Lower leg skin (tissue), 4 donors: ENCODE results near the gene IL10RA. TPM values are rescaled to one million over a fixed set of nuclear protein-coding genes. Genes with fewer than 3 reads are reported as not detected.
A peak's percentile ranks its signal among the peaks of the same experiment; 100 is the strongest.

Experiments used
- DNase-seq, 2 donors: peaks; one replicate each; pipeline ENCODE4 v3.0.0-alpha.2; 2019; ENCODE audit warnings: low spot score in 2 of 2
- H3K4me3 ChIP-seq: fragments of 200-600 bp; sonication (generic); 2 replicates; pipeline ENCODE4 v1.5.1; 2017; ENCODE audit warnings: mild to moderate bottlenecking, low read depth; ENCODE audit not compliant: poor library complexity, severe bottlenecking
- POLR2A ChIP-seq, 2 donors: fragments of 450-650 bp; IDR thresholded peaks; one replicate each; pipeline ENCODE4 v1.6.1; 2016 to 2017; ENCODE audit warnings: antibody characterized with exemption in 2 of 2, mild to moderate bottlenecking in 1 of 2, moderate library complexity in 1 of 2
- WGBS, 2 donors: methylation state at CpG; one replicate each; pipeline ENCODE4 v1.1.5; 2018; 5-methylcytosine and 5-hydroxymethylcytosine counted together
- intact Hi-C: fragments of 100-400 bp; cut with DNase I; formaldehyde crosslinking; loops from one replicate; pipeline ENCODE4 v1.15.0; 2023; ENCODE audit warnings: low total_unique reads
- total RNA-seq, 4 donors: library from RNA; depleted of rRNA; stranded (reverse); fragments of >200 nt; gene quantifications; one replicate each; pipeline ENCODE4 v1.1.0, GENCODE V29; 2016
- TF ChIP-seq, protein P1 (sequence below), 3 donors: fragments of 450-650 bp; IDR thresholded peaks; one replicate each; pipeline ENCODE4 v1.5.1; 2016; ENCODE audit warnings: antibody characterized with exemption in 3 of 3, mild to moderate bottlenecking in 3 of 3, moderate library complexity in 2 of 3

The IL10RA gene
- total RNA-seq, 4 donors from 2014 or later = 5.7 to 14.9 (median 8.1) TPM

- no peak for TF ChIP-seq POLR2A (IDR thresholded peaks at IDR 0.05)
- TF ChIP-seq, protein P1, sequence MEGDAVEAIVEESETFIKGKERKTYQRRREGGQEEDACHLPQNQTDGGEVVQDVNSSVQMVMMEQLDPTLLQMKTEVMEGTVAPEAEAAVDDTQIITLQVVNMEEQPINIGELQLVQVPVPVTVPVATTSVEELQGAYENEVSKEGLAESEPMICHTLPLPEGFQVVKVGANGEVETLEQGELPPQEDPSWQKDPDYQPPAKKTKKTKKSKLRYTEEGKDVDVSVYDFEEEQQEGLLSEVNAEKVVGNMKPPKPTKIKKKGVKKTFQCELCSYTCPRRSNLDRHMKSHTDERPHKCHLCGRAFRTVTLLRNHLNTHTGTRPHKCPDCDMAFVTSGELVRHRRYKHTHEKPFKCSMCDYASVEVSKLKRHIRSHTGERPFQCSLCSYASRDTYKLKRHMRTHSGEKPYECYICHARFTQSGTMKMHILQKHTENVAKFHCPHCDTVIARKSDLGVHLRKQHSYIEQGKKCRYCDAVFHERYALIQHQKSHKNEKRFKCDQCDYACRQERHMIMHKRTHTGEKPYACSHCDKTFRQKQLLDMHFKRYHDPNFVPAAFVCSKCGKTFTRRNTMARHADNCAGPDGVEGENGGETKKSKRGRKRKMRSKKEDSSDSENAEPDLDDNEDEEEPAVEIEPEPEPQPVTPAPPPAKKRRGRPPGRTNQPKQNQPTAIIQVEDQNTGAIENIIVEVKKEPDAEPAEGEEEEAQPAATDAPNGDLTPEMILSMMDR (IDR thresholded peaks at IDR 0.05) = no peak
- no peak for DNase-seq
- WGBS, 2 donors = 95% methylated on average over 3 to 4 of the region's 4 CpGs
- H3K4me3 ChIP-seq = no peak overlapping the region
- intact Hi-C loops = no loop called here
These were observed 9.9 kb downstream of the IL10RA start for GRCh38 chr11:117996058-117996457.

DNA sequence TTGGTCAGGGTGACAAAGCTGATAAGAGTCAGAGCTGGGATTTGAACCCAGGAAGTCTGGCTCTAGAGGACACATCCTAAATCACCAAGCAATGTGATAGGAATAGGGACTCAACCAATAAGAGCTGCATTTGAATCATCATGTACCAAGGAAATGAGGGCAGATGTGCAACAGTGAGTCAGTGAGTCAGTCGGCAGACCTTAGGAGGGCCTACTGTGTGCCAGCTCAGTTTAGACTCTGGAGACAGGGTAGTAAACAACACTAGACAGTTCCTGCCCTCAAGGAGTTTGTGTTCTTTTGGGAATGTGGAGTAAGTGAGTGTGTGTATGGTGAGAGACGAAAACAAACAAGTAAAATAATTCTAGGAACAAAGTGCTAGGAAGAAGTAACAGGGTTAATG, 11.2 kb downstream of the IL10RA start:
- DNase-seq = peak in 1 of 2 donors; percentile 25
- no peak overlapping the region for H3K4me3 ChIP-seq
- no peak for TF ChIP-seq POLR2A (IDR thresholded peaks at IDR 0.05)
- TF ChIP-seq, protein P1 (IDR thresholded peaks at IDR 0.05) = no peak
- intact Hi-C loops = no loop called here
- WGBS, 2 donors = 78 to 86% methylated on average over 2 of the region's 2 CpGs

DNA sequence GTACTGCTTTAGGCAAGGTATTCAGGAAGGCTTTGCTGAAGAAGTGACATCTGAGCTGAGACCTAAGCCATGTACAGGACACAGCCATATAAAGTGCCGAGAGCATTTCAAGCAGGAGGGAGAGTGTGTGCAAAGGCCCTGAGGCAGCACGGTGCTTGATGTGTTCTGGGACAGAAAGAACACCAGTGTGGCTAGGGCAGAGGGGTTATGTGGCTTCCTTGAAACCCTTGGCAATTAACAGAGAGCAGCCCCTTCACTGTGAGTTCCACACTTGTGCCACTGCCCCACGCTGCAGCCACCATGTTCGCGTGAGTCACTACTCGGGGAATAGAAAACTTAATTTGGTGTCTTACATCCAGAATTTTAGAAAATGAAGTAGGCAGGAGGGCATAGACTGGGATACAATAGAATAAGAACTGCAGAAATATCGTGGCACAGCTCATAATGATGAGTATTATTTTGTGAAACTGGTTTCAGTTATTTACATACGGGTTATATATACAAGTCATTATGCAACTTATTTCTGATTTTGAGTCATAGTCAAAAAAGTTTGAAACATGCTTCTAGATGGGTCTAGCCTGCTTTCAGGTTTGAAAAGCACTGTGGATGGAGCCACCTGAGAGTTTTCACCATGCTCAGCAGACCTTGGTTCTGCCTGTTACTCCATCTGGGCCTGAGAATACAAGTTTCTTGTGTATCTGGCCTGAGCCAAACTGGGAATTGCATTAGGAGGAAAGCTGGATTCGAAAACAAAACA, 11.8 kb downstream of the IL10RA start:
- WGBS, 2 donors = 83 to 91% methylated on average over 9 of the region's 9 CpGs
- H3K4me3 ChIP-seq = no peak overlapping the region
- intact Hi-C loops = no loop called here
- TF ChIP-seq, protein P1 (IDR thresholded peaks at IDR 0.05) = no peak
- no peak for TF ChIP-seq POLR2A (IDR thresholded peaks at IDR 0.05)
- peak in 1 of 2 donors; percentile 25 for DNase-seq

GRCh38 chr11:117998664-117999353, 12.6 kb downstream of the IL10RA start:
- TF ChIP-seq POLR2A (IDR thresholded peaks at IDR 0.05) = no peak
- TF ChIP-seq, protein P1 (IDR thresholded peaks at IDR 0.05) = no peak
- no peak overlapping the region for H3K4me3 ChIP-seq
- intact Hi-C loops = no loop called here
- DNase-seq = peak in 1 of 2 donors; percentile 76
- 89 to 90% methylated on average over 8 to 10 of the region's 10 CpGs for WGBS, 2 donors

- intact Hi-C loops = no loop called here
- TF ChIP-seq POLR2A (IDR thresholded peaks at IDR 0.05) = no peak
- TF ChIP-seq, protein P1 (IDR thresholded peaks at IDR 0.05) = no peak
- 77 to 100% methylated on average over 1 to 3 of the region's 3 CpGs for WGBS, 2 donors
- no peak overlapping the region for H3K4me3 ChIP-seq
- DNase-seq = peak in 1 of 2 donors; percentile 78
These were observed 13.3 kb downstream of the IL10RA start for GRCh38 chr11:117999354-117999993.
